ENCODE results near the gene ARHGAP1. TPM values are rescaled to one million over a fixed set of nuclear protein-coding genes. Genes with fewer than 3 reads are reported as not detected.
"Not testable (repeated sequence)": the region's sequence is repeated elsewhere in the genome, so short reads cannot be mapped to it uniquely, and the experiment has no call there.

ARHGAP1 gene
- total RNA-seq, 1 experiment from 2014 or later = 12.6 TPM

DNA sequence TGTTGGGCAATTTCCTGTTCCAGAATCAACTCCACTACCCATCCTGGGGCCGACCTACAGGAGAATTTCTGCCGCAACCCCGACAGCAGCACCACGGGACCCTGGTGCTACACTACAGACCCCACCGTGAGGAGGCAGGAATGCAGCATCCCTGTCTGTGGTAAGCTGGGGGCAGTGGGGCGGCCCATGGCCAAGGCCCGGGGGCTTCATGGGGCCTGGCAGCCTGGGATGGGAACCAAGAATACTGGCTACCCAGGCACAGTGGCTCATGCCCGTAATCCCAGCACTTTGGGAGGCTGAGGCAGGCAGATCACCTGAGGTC is 22.9 kb upstream of the ARHGAP1 start:
- no peak for DNase-seq (ENCODE audit: low read depth)

DNA sequence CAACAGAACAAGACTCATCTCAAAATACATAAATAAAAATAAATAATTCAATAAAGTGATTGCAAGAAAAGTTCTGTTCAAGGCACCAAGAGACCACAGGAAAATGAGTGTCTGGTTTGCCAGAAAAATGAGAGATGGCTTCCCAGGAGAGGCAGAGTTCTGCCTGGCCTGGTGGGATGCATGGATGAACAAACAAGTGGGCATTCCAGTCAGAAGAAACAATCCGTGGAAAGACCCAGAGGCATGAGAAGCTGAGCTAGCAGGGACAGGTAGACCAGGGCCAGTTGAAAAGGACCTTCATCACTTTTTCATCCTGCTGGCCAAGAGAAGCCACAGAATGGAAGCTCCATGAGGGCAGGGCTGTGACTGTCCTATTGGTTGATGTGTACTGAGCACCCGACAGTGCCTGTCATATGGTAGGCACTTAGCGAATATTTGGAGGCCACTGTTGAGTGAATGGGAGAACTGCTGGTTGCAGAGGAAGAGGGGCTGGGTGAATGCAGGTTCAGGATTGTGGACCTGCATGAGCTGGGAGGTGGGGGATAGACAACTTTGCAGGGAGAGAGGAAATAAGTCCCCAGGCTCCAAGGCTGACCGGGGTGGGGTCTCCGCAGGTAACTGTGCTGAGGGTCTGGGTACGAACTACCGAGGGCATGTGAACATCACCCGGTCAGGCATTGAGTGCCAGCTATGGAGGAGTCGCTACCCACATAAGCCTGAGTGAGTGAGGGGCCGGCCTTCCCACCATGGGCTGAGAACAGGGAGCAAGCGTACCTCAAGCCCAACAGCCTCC is 22.3 kb upstream of the ARHGAP1 start:
- DNase-seq (ENCODE audit: low read depth) = no peak

GRCh38 chr11:46721286-46721685 is 20.9 kb upstream of the ARHGAP1 start:
- no peak for DNase-seq (ENCODE audit: low read depth)

DNA sequence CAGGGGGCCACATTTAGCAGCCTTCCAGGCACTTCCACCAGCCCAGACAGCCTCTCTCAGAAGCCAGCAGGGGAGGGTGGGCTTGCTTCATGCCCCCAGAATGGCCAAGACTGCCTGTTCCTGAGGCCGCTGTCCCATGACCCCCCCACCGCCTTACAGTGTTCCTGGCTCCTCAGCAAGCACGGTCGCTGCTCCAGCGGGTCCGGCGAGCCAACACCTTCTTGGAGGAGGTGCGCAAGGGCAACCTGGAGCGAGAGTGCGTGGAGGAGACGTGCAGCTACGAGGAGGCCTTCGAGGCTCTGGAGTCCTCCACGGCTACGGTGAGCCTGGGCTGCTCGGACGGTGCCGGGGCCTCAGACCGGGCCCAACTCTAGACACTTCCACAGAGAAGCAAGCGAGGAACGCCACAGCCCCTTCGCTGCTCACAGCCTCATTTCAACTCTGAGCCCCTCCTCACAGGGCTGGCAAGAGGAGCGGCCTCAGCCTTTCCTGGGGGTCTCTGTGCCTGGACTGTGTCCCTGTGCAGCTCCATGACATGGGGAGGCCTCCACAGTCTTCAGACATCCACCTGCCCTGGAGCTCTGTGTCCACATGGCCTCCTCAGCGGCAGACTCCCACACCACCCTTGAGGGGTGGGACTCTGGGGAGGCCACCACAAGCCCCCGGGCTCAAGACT is 19.3 kb upstream of the ARHGAP1 start:
- DNase-seq (ENCODE audit: low read depth) = no peak

- DNase-seq (ENCODE audit: low read depth) = no peak
Observed at GRCh38 chr11:46719048-46719542, 18.7 kb upstream of the ARHGAP1 start, which contains the start of gene F2. Gene F2 (plus strand): TSS chr11:46719213. CDS start chr11:46719236, 23 bp downstream.

DNA sequence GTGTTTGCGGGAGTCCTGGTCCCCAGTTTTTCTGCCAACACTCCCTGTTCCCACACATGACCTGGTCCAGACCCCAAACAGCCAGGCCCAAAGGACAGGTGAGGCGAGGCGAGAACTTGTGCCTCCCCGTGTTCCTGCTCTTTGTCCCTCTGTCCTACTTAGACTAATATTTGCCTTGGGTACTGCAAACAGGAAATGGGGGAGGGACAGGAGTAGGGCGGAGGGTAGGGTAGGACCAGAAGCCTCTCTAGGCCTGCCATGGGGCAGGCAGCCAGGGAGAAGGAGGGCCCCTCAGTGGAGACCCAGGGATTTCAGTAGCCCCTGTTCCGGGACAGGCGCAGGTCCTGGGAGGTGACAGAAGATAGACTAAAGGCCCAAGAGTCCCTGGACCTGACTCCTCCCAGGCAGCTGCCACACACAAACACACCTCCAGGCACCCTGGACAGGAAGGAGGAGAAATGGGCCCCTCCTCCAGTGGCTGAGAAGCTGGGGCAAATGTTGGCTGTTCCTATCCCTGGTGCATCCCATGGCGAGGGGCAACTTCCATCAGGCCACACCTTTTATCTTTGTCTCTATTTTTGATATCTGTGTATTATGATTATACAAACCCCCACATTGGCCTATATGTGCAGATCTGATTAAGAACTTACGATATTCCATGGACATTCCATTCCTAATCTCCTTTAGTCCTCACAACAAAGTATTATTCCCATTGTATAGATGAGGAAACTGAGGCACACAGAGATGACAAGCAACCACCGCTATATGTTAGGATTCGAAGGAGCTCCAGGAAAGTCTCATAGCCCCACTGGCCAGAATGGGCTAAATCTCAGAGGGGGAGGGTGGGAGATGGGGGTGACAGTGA is 18.0 kb upstream of the ARHGAP1 start:
- DNase-seq (ENCODE audit: low read depth) = peak; percentile 71

GRCh38 chr11:46717825-46718154 is 17.4 kb upstream of the ARHGAP1 start:
- not testable (repeated sequence) for DNase-seq (ENCODE audit: low read depth)

- DNase-seq (ENCODE audit: low read depth) = no peak
Observed at GRCh38 chr11:46712874-46713576, 12.6 kb upstream of the ARHGAP1 start.

DNA sequence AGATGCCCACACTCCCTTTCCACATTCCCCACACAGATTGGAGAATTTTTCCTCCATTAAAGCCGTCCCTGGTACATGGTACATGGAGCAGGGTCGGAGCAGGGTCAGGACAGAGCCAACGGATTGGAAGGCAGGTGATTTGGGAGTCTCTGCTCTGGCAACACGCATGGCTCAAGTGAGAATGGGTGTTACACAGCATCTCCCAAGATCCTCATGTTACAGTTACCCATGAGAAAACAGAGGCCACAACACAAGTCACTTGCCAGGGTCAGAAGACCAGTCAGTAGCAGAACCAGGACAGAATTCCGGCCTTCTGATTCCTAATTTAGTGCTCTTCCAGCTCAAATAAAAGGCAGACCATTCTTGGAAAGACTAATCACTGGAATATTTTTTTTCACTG is 10.9 kb upstream of the ARHGAP1 start:
- no peak for DNase-seq (ENCODE audit: low read depth)

DNA sequence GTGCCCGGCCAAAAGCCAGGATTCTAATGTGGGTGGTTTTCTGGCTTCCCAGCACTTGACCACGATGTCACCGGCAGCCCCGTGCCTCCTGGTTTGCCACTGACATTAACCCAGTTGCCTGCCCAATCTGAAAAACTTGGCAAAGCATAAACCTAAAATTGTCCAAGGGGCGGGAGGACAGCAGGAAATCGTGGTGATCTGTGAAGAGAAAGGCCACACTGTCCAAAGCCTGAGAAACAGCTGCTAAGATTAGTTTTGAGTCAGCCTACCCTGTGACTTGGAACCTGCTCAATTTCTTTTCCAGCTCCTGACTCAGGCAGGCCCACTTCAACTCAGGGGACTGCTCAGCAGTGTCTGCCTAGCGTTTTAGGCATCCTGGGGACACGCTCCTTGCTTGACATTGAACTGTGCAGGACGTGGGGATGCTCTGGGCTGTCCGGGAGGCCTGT is 10.4 kb upstream of the ARHGAP1 start:
- DNase-seq (ENCODE audit: low read depth) = peak; percentile 86

DNA sequence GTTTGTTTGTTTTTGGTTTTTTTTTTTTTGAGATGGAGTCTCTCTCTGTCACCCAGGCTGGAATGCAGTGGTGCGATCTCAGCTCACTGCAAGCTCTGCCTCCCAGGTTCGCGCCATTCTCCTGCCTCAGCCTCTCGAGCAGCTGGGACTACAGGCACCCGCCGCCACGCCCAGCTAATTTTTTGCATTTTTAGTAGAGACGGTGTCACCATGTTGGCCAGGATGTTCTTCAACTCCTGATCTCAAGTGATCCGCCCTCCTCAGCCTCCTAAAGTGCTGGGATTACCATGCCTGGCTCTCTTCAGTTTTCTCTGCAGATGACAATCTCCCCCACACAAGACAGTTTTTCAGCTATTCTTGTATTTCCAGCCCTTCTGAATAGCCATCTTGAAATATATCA is 8.9 kb upstream of the ARHGAP1 start:
- not testable (repeated sequence) for DNase-seq (ENCODE audit: low read depth)

DNA sequence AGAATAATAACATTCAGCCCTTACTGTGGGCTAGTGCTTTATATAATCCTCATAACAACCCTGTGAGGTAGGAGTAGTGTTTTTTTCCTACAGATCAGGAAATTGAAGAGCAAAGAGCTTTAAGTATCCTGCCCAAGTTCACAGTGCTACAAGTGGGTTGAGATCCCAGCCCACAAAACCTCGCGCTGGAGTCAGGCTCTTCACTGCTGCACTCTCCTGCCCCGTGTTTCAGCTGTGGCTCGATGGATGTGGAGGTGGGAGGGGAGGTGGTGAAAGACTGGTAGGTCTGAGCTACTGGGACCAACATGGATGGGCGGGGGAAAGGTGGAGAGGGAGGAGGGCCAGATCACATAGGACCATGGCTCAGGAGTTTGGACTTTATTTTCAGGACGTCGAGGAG is 6.5 kb upstream of the ARHGAP1 start:
- DNase-seq (ENCODE audit: low read depth) = no peak

GRCh38 chr11:46705070-46705688 is 4.8 kb upstream of the ARHGAP1 start:
- no peak for DNase-seq (ENCODE audit: low read depth)

GRCh38 chr11:46701078-46701654 is 747 bp upstream of the ARHGAP1 start:
- DNase-seq (ENCODE audit: low read depth) = no peak

DNA sequence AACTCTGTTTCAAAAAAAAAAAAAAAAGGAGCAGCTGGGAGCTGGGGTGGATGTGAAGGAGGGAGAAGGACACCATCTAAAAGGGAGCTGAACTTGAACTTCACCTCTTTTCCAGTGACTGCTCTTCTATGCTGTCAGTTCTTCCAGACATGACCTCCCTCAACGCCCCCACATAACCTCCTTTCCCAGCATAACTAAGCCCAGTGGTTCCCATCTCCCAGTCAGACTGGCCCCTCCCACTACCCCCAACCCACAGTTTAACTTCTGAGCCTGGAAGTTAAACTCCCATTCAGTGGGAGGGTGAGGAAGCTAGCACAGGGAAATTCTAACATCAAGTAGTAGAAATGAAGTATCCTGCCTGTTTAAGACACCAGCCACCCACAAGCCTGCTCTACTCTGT is 1.8 kb downstream of the ARHGAP1 start:
- no peak for DNase-seq (ENCODE audit: low read depth)

- no peak for DNase-seq (ENCODE audit: low read depth)
Observed at GRCh38 chr11:46697723-46698122, 2.7 kb downstream of the ARHGAP1 start.

DNA sequence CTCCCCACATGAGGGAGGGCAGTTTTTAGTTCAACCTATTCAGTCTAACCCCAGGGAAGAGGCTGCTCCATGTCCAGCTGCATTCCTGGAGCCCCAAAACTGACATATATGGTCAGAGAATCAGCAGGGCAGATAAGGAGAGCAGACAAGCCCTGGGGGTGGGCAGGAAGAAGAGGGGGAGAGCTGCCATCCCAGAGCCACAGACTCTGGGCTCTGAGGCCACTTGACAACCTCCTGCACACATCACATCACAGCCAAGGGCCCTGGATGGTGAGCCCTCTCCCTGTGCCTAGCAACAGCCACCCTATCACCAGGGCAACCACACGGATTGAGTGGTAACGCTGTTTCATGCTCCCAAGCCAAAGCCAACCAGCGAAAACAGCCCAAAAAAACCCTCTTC is 3.1 kb downstream of the ARHGAP1 start:
- no peak for DNase-seq (ENCODE audit: low read depth)

DNA sequence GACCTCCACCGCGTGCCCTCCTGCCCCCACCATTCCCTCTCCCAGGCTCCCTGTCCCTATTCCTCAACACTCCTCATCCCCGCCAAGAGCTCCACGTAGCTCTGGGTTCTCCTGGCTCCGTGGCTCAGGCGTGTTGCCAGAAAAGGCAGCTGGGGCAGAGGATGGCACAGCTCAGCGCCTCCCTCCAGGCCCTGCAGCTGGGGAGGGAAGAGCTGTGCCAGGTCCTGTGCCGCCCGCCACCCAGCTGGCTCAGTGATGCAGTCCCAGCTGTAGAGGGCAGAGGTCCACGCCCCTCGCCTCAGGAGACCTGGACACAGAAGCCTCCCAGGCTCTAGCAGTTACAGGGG is 4.2 kb downstream of the ARHGAP1 start:
- DNase-seq (ENCODE audit: low read depth) = no peak

DNA sequence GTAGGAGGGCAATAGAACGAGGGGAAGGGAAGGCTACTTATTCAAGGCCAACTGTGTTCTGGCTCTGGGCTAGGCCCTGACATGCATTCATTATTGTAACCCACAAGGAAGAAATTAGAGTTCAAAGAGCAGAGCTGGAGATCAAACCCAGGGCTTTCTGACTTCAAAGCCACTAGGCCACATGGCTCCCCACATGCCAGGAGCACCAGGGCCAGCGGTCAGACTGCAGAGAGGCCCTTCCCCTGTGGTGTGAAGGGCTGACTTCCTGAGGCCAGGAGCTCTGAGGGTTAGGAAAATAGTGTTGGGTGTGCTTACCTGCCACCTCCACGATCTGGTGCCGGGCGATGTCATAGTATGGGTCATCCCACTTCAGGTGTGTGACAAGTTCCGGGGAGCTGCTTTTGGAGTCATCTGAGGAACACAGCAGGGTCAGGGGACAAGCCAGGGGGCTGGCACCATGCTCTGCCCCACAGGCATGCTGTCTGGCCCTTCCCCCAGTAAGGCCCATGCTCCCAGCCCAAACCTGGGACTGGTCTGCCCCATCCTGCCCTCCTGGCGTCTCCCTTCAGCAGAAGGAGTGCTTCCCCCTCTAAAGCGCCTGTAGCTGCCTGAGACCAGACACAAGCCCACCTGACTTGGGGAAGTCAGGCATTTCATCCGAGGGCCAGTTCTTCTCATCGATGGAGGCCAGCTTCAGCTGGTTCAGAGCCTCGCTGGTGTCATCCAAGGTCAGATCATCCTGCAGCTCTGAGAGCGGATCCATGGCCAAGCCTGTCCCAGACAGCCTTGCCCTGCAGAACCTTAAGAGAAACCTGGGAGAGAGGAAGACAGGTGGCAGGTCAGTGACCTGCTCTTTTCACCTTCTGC is 4.8 kb downstream of the ARHGAP1 start:
- no peak for DNase-seq (ENCODE audit: low read depth)

- DNase-seq (ENCODE audit: low read depth) = no peak
Observed at GRCh38 chr11:46694607-46695006, 5.8 kb downstream of the ARHGAP1 start.

All from Daoy (cell line).